Breast epithelium (tissue), 4 donors: ENCODE results near the gene LRP2. TPM values are rescaled to one million over a fixed set of nuclear protein-coding genes. Genes with fewer than 3 reads are reported as not detected.
A peak's percentile ranks its signal among the peaks of the same experiment; 100 is the strongest.
"Not testable (repeated sequence)": the region's sequence is repeated elsewhere in the genome, so short reads cannot be mapped to it uniquely, and the experiment has no call there.

Experiments
- DNase-seq, 2 donors: peaks; one replicate each; pipeline ENCODE4 v3.0.0-alpha.2; 2019; ENCODE audit warnings: low spot score in 2 of 2
- H3K27ac ChIP-seq, 2 donors: fragments of 200-600 bp; sonication (generic) in 1 of 2; one replicate each; pipeline ENCODE4 v1.5.1; 2016 to 2019; ENCODE audit warnings: mild to moderate bottlenecking in 1 of 2
- H3K27me3 ChIP-seq, 2 donors: fragments of 200-600 bp; sonication (generic) in 1 of 2; one replicate each; pipeline versions ENCODE4 v1.5.1 to v1.6.0; 2017 to 2019; ENCODE audit warnings: control low read depth in 1 of 2, mild to moderate bottlenecking in 1 of 2
- H3K36me3 ChIP-seq: fragments of 200-600 bp; one replicate; pipeline ENCODE4 v1.5.1; 2019
- H3K4me1 ChIP-seq, 2 donors: fragments of 200-600 bp; sonication (generic); one replicate each; pipeline ENCODE4 v1.5.1; 2016 to 2019; ENCODE audit warnings: control low read depth in 1 of 2
- H3K4me3 ChIP-seq, 3 donors: fragments of 200-600 bp; sonication (generic); 1 replicate in 2 of 3; 2 replicates in 1 of 3; pipeline ENCODE4 v1.5.1; 2016 to 2019; ENCODE audit warnings: mild to moderate bottlenecking in 3 of 3, moderate library complexity in 2 of 3
- H3K9me3 ChIP-seq, 2 donors: fragments of 200-600 bp; sonication (generic) in 1 of 2; one replicate each; pipeline ENCODE4 v1.5.1; 2016 to 2019; ENCODE audit warnings: control low read depth in 1 of 2
- CTCF ChIP-seq, 3 donors: fragments of 450-650 bp; IDR thresholded peaks; one replicate each; pipeline ENCODE4 v1.5.1; 2016 to 2017; ENCODE audit warnings: antibody characterized with exemption in 3 of 3, mild to moderate bottlenecking in 3 of 3, moderate library complexity in 3 of 3
- POLR2A ChIP-seq: fragments of 450-650 bp; IDR thresholded peaks from one replicate; pipeline ENCODE4 v1.6.1; 2016; ENCODE audit warnings: antibody characterized with exemption, mild to moderate bottlenecking, moderate library complexity
- POLR2AphosphoS5 ChIP-seq, 3 donors: sonication (generic); formaldehyde crosslinking; IDR thresholded peaks; one replicate each; pipeline ENCODE4 v1.6.1; 2017; ENCODE audit warnings: antibody characterized with exemption in 3 of 3
- intact Hi-C: fragments of 100-400 bp; cut with DNase I; formaldehyde crosslinking; loops from one replicate; pipeline ENCODE4 v1.15.1; 2023; ENCODE audit warnings: low total_unique reads
- total RNA-seq, 3 donors: library from RNA; depleted of rRNA; stranded (reverse); fragments of >200 nt; gene quantifications; one replicate each; pipeline ENCODE4 v1.1.0, GENCODE V29; 2016

LRP2 gene
- 10 to 100 TPM in 2 of 3 donors, under 1 TPM in 1; under 0.01 to 60.4 (median 19.7) TPM for total RNA-seq

GRCh38 chr2:169362118-169362893 lies at the start of gene LRP2:
LRP2 (minus strand) TSS chr2:169362534; CDS start chr2:169362399, 135 bp downstream.
- Histone ChIP-seq H3K27me3 (peaks cover 0 to 7% of the 10 kb centered on the region in 2 donors), H3K9me3 (no peaks in the 10 kb centered on the region), H3K36me3 (no peaks in the 10 kb centered on the region), H3K27ac (peak within 1 kb of the TSS; percentile 46 to 62), H3K4me3 (peak within 1 kb of the TSS; percentile 41 to 89 (median 61)), H3K4me1 (peaks cover 0 to 10% of the 10 kb centered on the region in 2 donors)
- intact Hi-C loops, result no loop called here
- TF ChIP-seq CTCF (IDR thresholded peaks at IDR 0.05) (peak in 2 of 3 donors; percentile 32 to 36), POLR2A (no peak)
- no peak for DNase-seq

DNA sequence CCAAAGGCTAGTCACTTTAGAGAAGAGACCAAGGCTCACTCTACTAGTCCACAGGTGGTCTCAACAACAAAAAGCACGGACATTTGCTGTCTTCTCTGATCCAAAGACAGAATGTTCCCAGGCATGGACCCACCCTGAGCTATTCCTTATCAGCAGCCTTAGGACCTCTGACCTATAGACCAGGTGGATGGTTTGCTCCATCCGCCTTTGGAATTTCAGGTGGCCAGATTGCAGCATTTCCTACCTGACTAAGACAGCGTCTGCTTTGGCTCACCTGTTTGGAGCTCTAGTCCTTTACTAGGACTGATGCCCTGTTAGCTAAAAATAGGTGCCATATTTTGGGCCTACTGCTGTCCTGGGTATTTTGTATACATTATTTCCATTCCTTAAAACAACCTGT lies 44.6 kb upstream of the LRP2 start:
- Histone ChIP-seq H3K36me3 (no peaks in the 10 kb centered on the region), H3K4me3 (no peak overlapping the region), H3K27ac (no peak overlapping the region), H3K27me3 (no peaks in the 10 kb centered on the region), H3K4me1 (no peaks in the 10 kb centered on the region), H3K9me3 (no peaks in the 10 kb centered on the region)
- DNase-seq, result no peak
- intact Hi-C loops, result no loop called here
- TF ChIP-seq CTCF (IDR thresholded peaks at IDR 0.05) (no peak), POLR2A (no peak), POLR2AphosphoS5 (IDR thresholded peaks at IDR 0.05) (no peak)

DNA sequence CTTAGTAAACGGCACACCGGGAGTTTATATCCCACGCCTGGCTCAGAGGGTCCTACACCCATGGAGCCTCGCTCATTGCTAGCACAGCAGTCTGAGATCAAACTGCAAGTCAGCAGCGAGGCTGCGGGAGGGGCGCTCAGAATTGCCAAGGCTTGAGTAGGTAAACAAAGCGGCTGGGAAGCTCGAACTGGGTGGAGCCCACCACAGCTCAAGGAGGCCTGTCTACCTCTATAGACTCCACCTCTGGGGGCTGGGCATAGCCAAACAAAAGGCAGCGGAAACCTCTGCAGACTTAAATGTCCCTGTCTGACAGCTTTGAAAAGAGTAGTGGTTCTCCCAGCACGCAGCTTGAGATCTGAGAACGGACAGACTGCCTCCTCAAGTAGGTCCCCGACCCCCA lies 37.2 kb upstream of the LRP2 start:
- H3K4me3 ChIP-seq, H3K9me3 ChIP-seq, intact Hi-C loops, H3K27me3 ChIP-seq, DNase-seq, H3K27ac ChIP-seq, H3K36me3 ChIP-seq, H3K4me1 ChIP-seq: not testable (repeated sequence)

GRCh38 chr2:169397697-169398096 lies 35.4 kb upstream of the LRP2 start:
- Histone ChIP-seq H3K27ac (no peak overlapping the region), H3K9me3 (no peaks in the 10 kb centered on the region), H3K27me3 (no peaks in the 10 kb centered on the region), H3K4me1 (no peaks in the 10 kb centered on the region), H3K36me3 (no peaks in the 10 kb centered on the region), H3K4me3 (no peak overlapping the region)
- TF ChIP-seq CTCF (IDR thresholded peaks at IDR 0.05) (peak in 2 of 3 donors; percentile 35 to 46), POLR2A (no peak), POLR2AphosphoS5 (IDR thresholded peaks at IDR 0.05) (no peak)
- DNase-seq, result no peak
- intact Hi-C loops, result no loop called here

GRCh38 chr2:169395821-169396374 lies 33.6 kb upstream of the LRP2 start:
- TF ChIP-seq POLR2A, result no peak
- no peak for TF ChIP-seq CTCF (IDR thresholded peaks at IDR 0.05)
- no peak for TF ChIP-seq POLR2AphosphoS5 (IDR thresholded peaks at IDR 0.05)

More at GRCh38 chr2:169395821-169396374, 33.6 kb upstream of the LRP2 start:
- H3K4me3 ChIP-seq, result no peak overlapping the region
- H3K36me3 ChIP-seq, result no peaks in the 10 kb centered on the region
- H3K4me1 ChIP-seq, result no peaks in the 10 kb centered on the region
- intact Hi-C loops, result no loop called here
- H3K27me3 ChIP-seq, result no peaks in the 10 kb centered on the region
- no peak for DNase-seq
- no peak overlapping the region for H3K27ac ChIP-seq
- H3K9me3 ChIP-seq, result no peaks in the 10 kb centered on the region
